ENCODE data around the gene UGGT2. TPM values are rescaled to one million over a fixed set of nuclear protein-coding genes. Genes with fewer than 3 reads are reported as not detected.

The UGGT2 gene
- total RNA-seq, 1 experiment from 2014 or later: 34.5 TPM

DNA sequence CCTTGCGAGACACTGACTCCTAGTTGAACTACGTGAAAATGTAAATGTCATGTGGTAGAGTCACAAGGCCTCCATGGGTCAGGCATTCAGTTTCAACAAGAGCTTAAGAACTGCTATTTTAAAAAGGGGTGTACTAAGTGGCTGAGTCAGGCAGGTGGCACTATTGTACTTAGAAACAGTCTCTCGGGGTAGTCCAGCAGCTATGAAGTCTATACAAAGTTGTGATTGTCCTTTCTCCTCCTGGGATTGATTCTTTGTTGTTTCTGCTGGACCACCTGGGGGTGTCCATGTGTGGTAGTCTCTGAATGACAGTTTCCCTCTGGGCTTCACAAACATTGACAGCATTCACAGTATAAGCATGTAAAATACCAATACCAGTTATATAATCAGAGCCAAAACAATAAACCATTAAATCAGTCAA lies 33.0 kb downstream of the UGGT2 start:
- H3K27me3 ChIP-seq (ENCODE audit: insufficient read depth, low read length): no peaks in the 10 kb centered on the region
- peaks cover 24 to 30% (median 28%) of the 10 kb centered on the region in 3 experiments for H3K36me3 Mint-ChIP-seq (ENCODE audit: insufficient read depth in 1 of 3, low read depth in 3 of 3)
- H3K79me2 ChIP-seq (ENCODE audit: insufficient read depth, low read length): no peaks in the 10 kb centered on the region
- no peaks in the 10 kb centered on the region for H3K79me1 ChIP-seq (ENCODE audit: insufficient read depth, low read depth, low read length, poor library complexity, severe bottlenecking)
- DNase-seq: peak; percentile 46
- H3K4me2 ChIP-seq (ENCODE audit: insufficient read depth, insufficient read length, low read length): no peak overlapping the region
- no peak overlapping the region for H2BK12ac ChIP-seq (ENCODE audit: insufficient read length, low read depth, low read length)
- H2AFZ ChIP-seq (ENCODE audit: low read length): no peak overlapping the region
- H2BK120ac ChIP-seq (ENCODE audit: low read depth, low read length, poor library complexity, severe bottlenecking): no peak overlapping the region
- H3K56ac ChIP-seq (ENCODE audit: insufficient read length, low read depth, low read length): no peak overlapping the region
- no peaks in the 10 kb centered on the region for H3K4me1 ChIP-seq (ENCODE audit: insufficient read depth, low read length)
- no peak overlapping the region for H4K5ac ChIP-seq (ENCODE audit: insufficient read length, low read depth, low read length)
- H3K14ac ChIP-seq (ENCODE audit: insufficient read depth, low read length): no peak overlapping the region
- WGBS (ENCODE audit: extremely low coverage, insufficient read length, low lambda C conversion rate): no CpG with 5 or more reads among the region's 3 CpGs
- no peak overlapping the region for H3K27ac ChIP-seq (ENCODE audit: insufficient read length, low read depth, low read length)
- H4K20me1 ChIP-seq (ENCODE audit: control insufficient read depth, insufficient read depth, insufficient read length): no peaks in the 10 kb centered on the region
- no peak overlapping the region for H3K9ac ChIP-seq (ENCODE audit: extremely low read depth, insufficient read length, low read length)
- H3K9me3 ChIP-seq (ENCODE audit: control insufficient read depth, low read depth, low read length): peaks cover 8% of the 10 kb centered on the region
- no peak overlapping the region for H2BK20ac ChIP-seq (ENCODE audit: low read depth, low read length, poor library complexity, severe bottlenecking)
- no peak overlapping the region for H3K23ac ChIP-seq (ENCODE audit: insufficient read length, low read depth, low read length)
- H2AK5ac ChIP-seq (ENCODE audit: insufficient read length, low read length): no peak overlapping the region
- peak overlapping the region in 2 of 3 experiments; percentile 0 to 14; a peak in 2 of 7 replicates for H3K27ac Mint-ChIP-seq
- H3K9me3 Mint-ChIP-seq: peaks cover 0 to 15% of the 10 kb centered on the region in 2 experiments; a peak in 4 of 5 replicates
- H3K4me1 Mint-ChIP-seq: peaks cover 11 to 12% of the 10 kb centered on the region in 2 experiments
- no peak overlapping the region for H3T11ph ChIP-seq (ENCODE audit: low read length)
- H3K18ac ChIP-seq (ENCODE audit: insufficient read length, low read depth, low read length): no peak overlapping the region
- no peak overlapping the region for H4K91ac ChIP-seq (ENCODE audit: insufficient read length, low read depth, low read length)
- H3K23me2 ChIP-seq (ENCODE audit: insufficient read length, low read depth, low read length, poor library complexity, severe bottlenecking): no peaks in the 10 kb centered on the region
- H3K4me3 Mint-ChIP-seq: no peak overlapping the region
- H2BK5ac ChIP-seq (ENCODE audit: insufficient read length, low read length): no peak overlapping the region
- peak; percentile 74 for TF ChIP-seq CTCF (conservative IDR thresholded peaks at IDR 0.05)
- H4K8ac ChIP-seq (replicated peaks; ENCODE audit: insufficient read length, low read depth, low read length): no peak overlapping the region
- no peak overlapping the region for H3K4ac ChIP-seq (ENCODE audit: low read depth, low read length)
- no peaks in the 10 kb centered on the region for H3K27me3 Mint-ChIP-seq (ENCODE audit: low read depth)
- H2BK15ac ChIP-seq (ENCODE audit: low read depth, low read length): no peak overlapping the region
